WTC11 (cell line): Measurements from ENCODE around the gene CPPED1. TPM values are rescaled to one million over a fixed set of nuclear protein-coding genes. Genes with fewer than 3 reads are reported as not detected.

ENCODE experiments used
- ATF1 ChIP-seq: sonication (generic); formaldehyde crosslinking; IDR thresholded peaks from 2 replicates; pipeline ENCODE4 v1.8.1; 2023; ENCODE audit warnings: mild to moderate bottlenecking, moderate library complexity, missing genetic modification reagents
- CREB1 ChIP-seq: sonication (generic); formaldehyde crosslinking; IDR thresholded peaks from 2 replicates; pipeline ENCODE4 v1.8.0; 2023; ENCODE audit warnings: mild to moderate bottlenecking, missing genetic modification reagents
- CREM ChIP-seq: sonication (generic); formaldehyde crosslinking; IDR thresholded peaks from 2 replicates; pipeline ENCODE4 v1.8.1; 2022; ENCODE audit warnings: mild to moderate bottlenecking, missing genetic modification reagents, moderate library complexity
- EMX1 ChIP-seq: fragments of 250-450 bp; sonication (Bioruptor Pico); IDR thresholded peaks from 2 replicates; pipeline ENCODE4 v1.8.0; 2021; ENCODE audit warnings: mild to moderate bottlenecking
- ESRRA ChIP-seq: sonication (generic); formaldehyde crosslinking; IDR thresholded peaks from 2 replicates; pipeline ENCODE4 v1.8.1; 2022; ENCODE audit warnings: mild to moderate bottlenecking, missing genetic modification reagents, borderline replicate concordance
- ETV6 ChIP-seq: sonication (generic); formaldehyde crosslinking; IDR thresholded peaks from 2 replicates; pipeline ENCODE4 v1.8.1; 2022; ENCODE audit warnings: mild to moderate bottlenecking, missing genetic modification reagents
- FOXK1 ChIP-seq: sonication (generic); formaldehyde crosslinking; IDR thresholded peaks from 2 replicates; pipeline ENCODE4 v1.8.0; 2022; ENCODE audit warnings: mild to moderate bottlenecking, moderate library complexity, missing genetic modification reagents
- FOXP1 ChIP-seq: sonication (generic); formaldehyde crosslinking; IDR thresholded peaks from 2 replicates; pipeline ENCODE4 v1.8.0; 2022; ENCODE audit warnings: missing genetic modification reagents, mild to moderate bottlenecking, moderate library complexity, borderline replicate concordance
- GABPB1 ChIP-seq: sonication (generic); formaldehyde crosslinking; IDR thresholded peaks from 2 replicates; pipeline ENCODE4 v1.8.1; 2023; ENCODE audit warnings: mild to moderate bottlenecking, missing genetic modification reagents
- GRHL2 ChIP-seq: fragments of 250-450 bp; sonication (Bioruptor Pico); IDR thresholded peaks from 2 replicates; pipeline ENCODE4 v1.8.0; 2022; ENCODE audit warnings: mild to moderate bottlenecking, moderate library complexity; ENCODE audit not compliant: insufficient replicate concordance, severe bottlenecking
- GTF2I ChIP-seq: fragments of 250-450 bp; sonication (Bioruptor Pico); conservative IDR thresholded peaks from 2 replicates; pipeline ENCODE4 v1.4.0; 2021; ENCODE audit warnings: mild to moderate bottlenecking
- JUN ChIP-seq: sonication (generic); formaldehyde crosslinking; IDR thresholded peaks from 2 replicates; pipeline ENCODE4 v1.8.0; 2023; ENCODE audit warnings: mild to moderate bottlenecking, missing genetic modification reagents
- NR1H2 ChIP-seq: sonication (generic); formaldehyde crosslinking; IDR thresholded peaks from 2 replicates; pipeline ENCODE4 v1.9.0; 2021; ENCODE audit warnings: mild to moderate bottlenecking, moderate library complexity, missing genetic modification reagents
- OVOL2 ChIP-seq: fragments of 250-450 bp; sonication (Bioruptor Pico); IDR thresholded peaks from 2 replicates; pipeline ENCODE4 v1.9.0; 2021; ENCODE audit warnings: mild to moderate bottlenecking, borderline replicate concordance
- RORB ChIP-seq: fragments of 250-450 bp; sonication (Bioruptor Pico); IDR thresholded peaks from 2 replicates; pipeline ENCODE4 v1.9.0; 2021; ENCODE audit warnings: mild to moderate bottlenecking
- SOX15 ChIP-seq: fragments of 250-450 bp; sonication (Bioruptor Pico); IDR thresholded peaks from 2 replicates; pipeline ENCODE4 v1.9.0; 2021; ENCODE audit warnings: mild to moderate bottlenecking
- TEAD1 ChIP-seq: sonication (generic); formaldehyde crosslinking; IDR thresholded peaks from 2 replicates; pipeline ENCODE4 v1.8.0; 2022; ENCODE audit warnings: mild to moderate bottlenecking, missing genetic modification reagents
- TEAD4 ChIP-seq: sonication (generic); formaldehyde crosslinking; IDR thresholded peaks from 2 replicates; pipeline ENCODE4 v1.8.0; 2022; ENCODE audit warnings: mild to moderate bottlenecking, missing genetic modification reagents
- ZBTB21 ChIP-seq: sonication (generic); formaldehyde crosslinking; IDR thresholded peaks from 2 replicates; pipeline ENCODE4 v1.8.1; 2023; ENCODE audit warnings: mild to moderate bottlenecking, missing genetic modification reagents, borderline replicate concordance
- ZNF317 ChIP-seq: sonication (generic); formaldehyde crosslinking; IDR thresholded peaks from 2 replicates; pipeline ENCODE4 v1.8.1; 2023; ENCODE audit warnings: low read depth, mild to moderate bottlenecking, moderate library complexity, missing genetic modification reagents, borderline replicate concordance
- total RNA-seq: library from RNA; stranded (reverse); gene quantifications from 3 replicates; pipeline ENCODE4 v1.2.3, GENCODE V29; 2021
- TF ChIP-seq, protein P1 (sequence below): sonication (generic); formaldehyde crosslinking; IDR thresholded peaks from 2 replicates; pipeline ENCODE4 v1.8.1; 2022; ENCODE audit warnings: mild to moderate bottlenecking, moderate library complexity, missing genetic modification reagents
- TF ChIP-seq, protein P2 (sequence below): fragments of 250-450 bp; sonication (Bioruptor Pico); IDR thresholded peaks from 2 replicates; pipeline ENCODE4 v2.1.2; 2022; ENCODE audit warnings: mild to moderate bottlenecking, moderate library complexity
- TF ChIP-seq, protein P3 (sequence below): sonication (generic); formaldehyde crosslinking; IDR thresholded peaks from 2 replicates; pipeline ENCODE4 v1.8.0; 2023; ENCODE audit warnings: missing genetic modification reagents
- TF ChIP-seq, protein P4 (sequence below): sonication (generic); formaldehyde crosslinking; IDR thresholded peaks from 2 replicates; pipeline ENCODE4 v1.8.0; 2022; ENCODE audit warnings: mild to moderate bottlenecking, missing genetic modification reagents
- TF ChIP-seq, protein P5 (sequence below): sonication (generic); formaldehyde crosslinking; IDR thresholded peaks from 2 replicates; pipeline ENCODE4 v1.8.1; 2023; ENCODE audit warnings: mild to moderate bottlenecking, moderate library complexity, missing genetic modification reagents
- TF ChIP-seq, protein P6 (sequence below): sonication (generic); formaldehyde crosslinking; IDR thresholded peaks from 2 replicates; pipeline ENCODE4 v1.8.1; 2023; ENCODE audit warnings: mild to moderate bottlenecking, missing genetic modification reagents, moderate library complexity
- TF ChIP-seq, protein P7 (sequence below): sonication (generic); formaldehyde crosslinking; IDR thresholded peaks from 2 replicates; pipeline ENCODE4 v1.8.0; 2022; ENCODE audit warnings: mild to moderate bottlenecking, missing genetic modification reagents
- TF ChIP-seq, protein P8 (sequence below): fragments of 250-450 bp; sonication (Bioruptor Pico); IDR thresholded peaks from 2 replicates; pipeline ENCODE4 v1.9.0; 2021; ENCODE audit warnings: moderate library complexity, mild to moderate bottlenecking, inconsistent platforms, borderline replicate concordance

Gene CPPED1
- total RNA-seq, 1 experiment from 2014 or later = 8.8 TPM

DNA sequence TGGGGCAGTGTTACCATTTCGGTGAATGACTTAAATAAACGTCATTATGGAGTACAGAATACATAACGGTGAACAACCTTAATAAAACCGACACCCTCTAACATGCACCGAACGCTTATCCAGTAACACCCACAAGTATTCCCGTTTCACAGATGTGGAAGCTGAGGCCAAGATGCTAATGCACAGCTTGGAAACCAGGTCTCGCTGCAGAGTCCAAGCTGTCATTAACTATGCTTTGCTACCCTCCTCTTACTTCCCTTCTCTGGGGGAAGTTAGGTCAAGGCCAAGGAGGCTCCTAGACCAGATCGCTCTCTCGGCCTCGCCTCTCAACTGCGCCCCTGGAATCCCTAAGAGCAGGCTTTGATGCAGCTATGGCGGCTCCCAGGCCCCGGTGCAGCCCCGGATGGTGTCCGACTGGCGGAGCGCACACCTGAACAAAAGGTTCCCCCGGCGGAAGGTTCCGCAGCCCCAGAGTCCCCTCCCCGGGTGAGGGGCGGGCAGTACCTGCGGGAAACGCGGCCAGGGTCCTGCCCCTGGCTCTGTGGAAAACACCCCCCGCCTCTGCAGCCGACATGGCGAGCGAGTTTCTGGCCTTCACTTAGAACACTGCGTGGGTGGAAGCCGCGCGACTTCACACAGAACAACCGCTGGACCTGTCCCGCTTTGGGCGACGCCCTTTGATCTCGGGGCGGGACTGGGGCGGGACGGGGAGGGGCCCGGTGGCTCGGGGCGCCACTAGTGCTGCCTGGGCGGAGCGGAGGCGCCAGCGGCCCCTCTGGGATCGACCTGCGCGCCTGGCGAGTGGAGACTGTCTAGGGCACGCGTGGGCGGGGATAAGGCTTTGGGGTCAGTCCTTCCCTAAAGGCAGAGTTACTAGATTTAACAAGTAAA lies at the start of gene CPPED1 (continued):
- peak; percentile 65; the same call in 1 of the 2 replicates for TF ChIP-seq CREM (CRISPR knock-in tag)
- no peak for TF ChIP-seq NR1H2 (CRISPR knock-in tag)
- TF ChIP-seq OVOL2 (CRISPR knock-in tag) = 0 out of 2 replicates have a peak, but pooled peaks have one; percentile 54
- peak; percentile 86; the same call in 1 of the 2 replicates for TF ChIP-seq FOXP1 (CRISPR knock-in tag)
- peak; percentile 86 for TF ChIP-seq GABPB1 (CRISPR knock-in tag)
- TF ChIP-seq, protein P1, sequence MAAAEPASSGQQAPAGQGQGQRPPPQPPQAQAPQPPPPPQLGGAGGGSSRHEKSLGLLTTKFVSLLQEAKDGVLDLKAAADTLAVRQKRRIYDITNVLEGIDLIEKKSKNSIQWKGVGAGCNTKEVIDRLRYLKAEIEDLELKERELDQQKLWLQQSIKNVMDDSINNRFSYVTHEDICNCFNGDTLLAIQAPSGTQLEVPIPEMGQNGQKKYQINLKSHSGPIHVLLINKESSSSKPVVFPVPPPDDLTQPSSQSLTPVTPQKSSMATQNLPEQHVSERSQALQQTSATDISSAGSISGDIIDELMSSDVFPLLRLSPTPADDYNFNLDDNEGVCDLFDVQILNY = peak; percentile 81; the same call in 1 of the 2 replicates
- TF ChIP-seq TEAD4 (CRISPR knock-in tag) = 0 out of 2 replicates have a peak, but pooled peaks have one; percentile 77
- peak; percentile 61 for TF ChIP-seq FOXK1 (CRISPR knock-in tag)
- TF ChIP-seq, protein P2, sequence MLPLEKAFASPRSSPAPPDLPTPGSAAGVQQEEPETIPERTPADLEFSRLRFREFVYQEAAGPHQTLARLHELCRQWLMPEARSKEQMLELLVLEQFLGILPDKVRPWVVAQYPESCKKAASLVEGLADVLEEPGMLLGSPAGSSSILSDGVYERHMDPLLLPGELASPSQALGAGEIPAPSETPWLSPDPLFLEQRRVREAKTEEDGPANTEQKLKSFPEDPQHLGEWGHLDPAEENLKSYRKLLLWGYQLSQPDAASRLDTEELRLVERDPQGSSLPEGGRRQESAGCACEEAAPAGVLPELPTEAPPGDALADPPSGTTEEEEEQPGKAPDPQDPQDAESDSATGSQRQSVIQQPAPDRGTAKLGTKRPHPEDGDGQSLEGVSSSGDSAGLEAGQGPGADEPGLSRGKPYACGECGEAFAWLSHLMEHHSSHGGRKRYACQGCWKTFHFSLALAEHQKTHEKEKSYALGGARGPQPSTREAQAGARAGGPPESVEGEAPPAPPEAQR (CRISPR knock-in tag) = peak; percentile 77; the same call in 1 of the 2 replicates
- TF ChIP-seq, protein P3, sequence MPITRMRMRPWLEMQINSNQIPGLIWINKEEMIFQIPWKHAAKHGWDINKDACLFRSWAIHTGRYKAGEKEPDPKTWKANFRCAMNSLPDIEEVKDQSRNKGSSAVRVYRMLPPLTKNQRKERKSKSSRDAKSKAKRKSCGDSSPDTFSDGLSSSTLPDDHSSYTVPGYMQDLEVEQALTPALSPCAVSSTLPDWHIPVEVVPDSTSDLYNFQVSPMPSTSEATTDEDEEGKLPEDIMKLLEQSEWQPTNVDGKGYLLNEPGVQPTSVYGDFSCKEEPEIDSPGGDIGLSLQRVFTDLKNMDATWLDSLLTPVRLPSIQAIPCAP (CRISPR knock-in tag) = 0 out of 2 replicates have a peak, but pooled peaks have one; percentile 29
- no peak for TF ChIP-seq SOX15 (CRISPR knock-in tag)
- no peak for TF ChIP-seq CREB1 (CRISPR knock-in tag)
- TF ChIP-seq ESRRA = no peak
- no peak for TF ChIP-seq ZBTB21 (CRISPR knock-in tag)
- TF ChIP-seq, protein P4, sequence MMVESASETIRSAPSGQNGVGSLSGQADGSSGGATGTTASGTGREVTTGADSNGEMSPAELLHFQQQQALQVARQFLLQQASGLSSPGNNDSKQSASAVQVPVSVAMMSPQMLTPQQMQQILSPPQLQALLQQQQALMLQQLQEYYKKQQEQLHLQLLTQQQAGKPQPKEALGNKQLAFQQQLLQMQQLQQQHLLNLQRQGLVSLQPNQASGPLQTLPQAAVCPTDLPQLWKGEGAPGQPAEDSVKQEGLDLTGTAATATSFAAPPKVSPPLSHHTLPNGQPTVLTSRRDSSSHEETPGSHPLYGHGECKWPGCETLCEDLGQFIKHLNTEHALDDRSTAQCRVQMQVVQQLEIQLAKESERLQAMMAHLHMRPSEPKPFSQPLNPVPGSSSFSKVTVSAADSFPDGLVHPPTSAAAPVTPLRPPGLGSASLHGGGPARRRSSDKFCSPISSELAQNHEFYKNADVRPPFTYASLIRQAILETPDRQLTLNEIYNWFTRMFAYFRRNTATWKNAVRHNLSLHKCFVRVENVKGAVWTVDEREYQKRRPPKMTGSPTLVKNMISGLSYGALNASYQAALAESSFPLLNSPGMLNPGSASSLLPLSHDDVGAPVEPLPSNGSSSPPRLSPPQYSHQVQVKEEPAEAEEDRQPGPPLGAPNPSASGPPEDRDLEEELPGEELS (CRISPR knock-in tag) = no peak; the same call in 1 of the 2 replicates
- TF ChIP-seq JUN (CRISPR knock-in tag) = no peak
- TF ChIP-seq, protein P5, sequence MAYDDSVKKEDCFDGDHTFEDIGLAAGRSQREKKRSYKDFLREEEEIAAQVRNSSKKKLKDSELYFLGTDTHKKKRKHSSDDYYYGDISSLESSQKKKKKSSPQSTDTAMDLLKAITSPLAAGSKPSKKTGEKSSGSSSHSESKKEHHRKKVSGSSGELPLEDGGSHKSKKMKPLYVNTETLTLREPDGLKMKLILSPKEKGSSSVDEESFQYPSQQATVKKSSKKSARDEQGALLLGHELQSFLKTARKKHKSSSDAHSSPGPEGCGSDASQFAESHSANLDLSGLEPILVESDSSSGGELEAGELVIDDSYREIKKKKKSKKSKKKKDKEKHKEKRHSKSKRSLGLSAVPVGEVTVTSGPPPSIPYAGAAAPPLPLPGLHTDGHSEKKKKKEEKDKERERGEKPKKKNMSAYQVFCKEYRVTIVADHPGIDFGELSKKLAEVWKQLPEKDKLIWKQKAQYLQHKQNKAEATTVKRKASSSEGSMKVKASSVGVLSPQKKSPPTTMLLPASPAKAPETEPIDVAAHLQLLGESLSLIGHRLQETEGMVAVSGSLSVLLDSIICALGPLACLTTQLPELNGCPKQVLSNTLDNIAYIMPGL (CRISPR knock-in tag) = peak; percentile 84
- 0 out of 2 replicates have a peak, but pooled peaks have one; percentile 64 for TF ChIP-seq EMX1 (CRISPR knock-in tag)
- 0 out of 2 replicates have a peak, but pooled peaks have one; percentile 44 for TF ChIP-seq TEAD1
- peak; percentile 64; the same call in 1 of the 2 replicates for TF ChIP-seq ATF1 (CRISPR knock-in tag)
- peak; percentile 94 for TF ChIP-seq GTF2I (CRISPR knock-in tag)
- TF ChIP-seq, protein P6, sequence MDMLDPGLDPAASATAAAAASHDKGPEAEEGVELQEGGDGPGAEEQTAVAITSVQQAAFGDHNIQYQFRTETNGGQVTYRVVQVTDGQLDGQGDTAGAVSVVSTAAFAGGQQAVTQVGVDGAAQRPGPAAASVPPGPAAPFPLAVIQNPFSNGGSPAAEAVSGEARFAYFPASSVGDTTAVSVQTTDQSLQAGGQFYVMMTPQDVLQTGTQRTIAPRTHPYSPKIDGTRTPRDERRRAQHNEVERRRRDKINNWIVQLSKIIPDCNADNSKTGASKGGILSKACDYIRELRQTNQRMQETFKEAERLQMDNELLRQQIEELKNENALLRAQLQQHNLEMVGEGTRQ = peak; percentile 2
- TF ChIP-seq RORB (CRISPR knock-in tag) = no peak
- no peak for TF ChIP-seq GRHL2 (CRISPR knock-in tag)
- peak; percentile 44; the same call in 1 of the 2 replicates for TF ChIP-seq ZNF317 (CRISPR knock-in tag)
- peak; percentile 82 for TF ChIP-seq ETV6 (CRISPR knock-in tag)
- TF ChIP-seq, protein P7, sequence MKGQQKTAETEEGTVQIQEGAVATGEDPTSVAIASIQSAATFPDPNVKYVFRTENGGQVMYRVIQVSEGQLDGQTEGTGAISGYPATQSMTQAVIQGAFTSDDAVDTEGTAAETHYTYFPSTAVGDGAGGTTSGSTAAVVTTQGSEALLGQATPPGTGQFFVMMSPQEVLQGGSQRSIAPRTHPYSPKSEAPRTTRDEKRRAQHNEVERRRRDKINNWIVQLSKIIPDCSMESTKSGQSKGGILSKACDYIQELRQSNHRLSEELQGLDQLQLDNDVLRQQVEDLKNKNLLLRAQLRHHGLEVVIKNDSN (CRISPR knock-in tag) = no peak
- TF ChIP-seq, protein P8, sequence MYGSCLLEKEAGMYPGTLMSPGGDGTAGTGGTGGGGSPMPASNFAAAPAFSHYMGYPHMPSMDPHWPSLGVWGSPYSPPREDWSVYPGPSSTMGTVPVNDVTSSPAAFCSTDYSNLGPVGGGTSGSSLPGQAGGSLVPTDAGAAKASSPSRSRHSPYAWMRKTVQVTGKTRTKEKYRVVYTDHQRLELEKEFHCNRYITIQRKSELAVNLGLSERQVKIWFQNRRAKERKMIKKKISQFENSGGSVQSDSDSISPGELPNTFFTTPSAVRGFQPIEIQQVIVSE = no peak
